Cardiac muscle cell (in vitro differentiated cells and primary cell): ENCODE measurements around the gene FABP7. TPM values are rescaled to one million over a fixed set of nuclear protein-coding genes. Genes with fewer than 3 reads are reported as not detected.

Source experiments
- DNase-seq, 2 donors: peaks; one replicate each; pipeline versions ENCODE4 v3.0.0 to v3.0.0-alpha.2; 2010 to 2017; ENCODE audit warnings: low read depth in 1 of 2, low spot score in 1 of 2
- H3K27ac ChIP-seq: fragments of 200-600 bp; sonication (generic); 2 replicates; pipeline ENCODE4 v1.5.1; 2016
- H3K27me3 ChIP-seq: fragments of 200-600 bp; sonication (generic); 2 replicates; pipeline ENCODE4 v1.6.0; 2016; ENCODE audit warnings: control low read depth
- H3K36me3 ChIP-seq: fragments of 200-600 bp; sonication (generic); 2 replicates; pipeline ENCODE4 v1.5.1; 2016; ENCODE audit warnings: control low read depth
- H3K4me1 ChIP-seq: fragments of 200-600 bp; sonication (generic); 2 replicates; pipeline ENCODE4 v1.8.1; 2017; ENCODE audit warnings: low read depth, mild to moderate bottlenecking, mixed run types
- H3K4me3 ChIP-seq: fragments of 200-600 bp; sonication (generic); 2 replicates; pipeline ENCODE4 v1.5.1; 2016; ENCODE audit warnings: mild to moderate bottlenecking
- H3K9me3 ChIP-seq: fragments of 200-600 bp; sonication (generic); 2 replicates; pipeline ENCODE4 v1.5.1; 2017; ENCODE audit warnings: low read depth, mild to moderate bottlenecking, control low read depth
- polyA plus RNA-seq: library from polyadenylated mRNA; unstranded; fragments of >200 nt; fragmentation: Nextera tagmentation; extraction: Ambion mirVana; gene quantifications from 2 replicates; pipeline ENCODE4 v1.2.1, GENCODE V29; 2016
- total RNA-seq: library from RNA; depleted of rRNA; stranded (reverse); fragments of >200 nt; gene quantifications from 2 replicates; pipeline ENCODE4 v1.2.3, GENCODE V29; 2016
- TF ChIP-seq, protein P1 (sequence below): IDR thresholded peaks from 2 replicates; pipeline ENCODE4 v1.5.1; 2012; ENCODE audit warnings: low read depth, mild to moderate bottlenecking, low read length

Gene FABP7
- total and polyA plus RNA-seq, 2 experiments from 2014 or later = 2.2 to 6.4 TPM

DNA sequence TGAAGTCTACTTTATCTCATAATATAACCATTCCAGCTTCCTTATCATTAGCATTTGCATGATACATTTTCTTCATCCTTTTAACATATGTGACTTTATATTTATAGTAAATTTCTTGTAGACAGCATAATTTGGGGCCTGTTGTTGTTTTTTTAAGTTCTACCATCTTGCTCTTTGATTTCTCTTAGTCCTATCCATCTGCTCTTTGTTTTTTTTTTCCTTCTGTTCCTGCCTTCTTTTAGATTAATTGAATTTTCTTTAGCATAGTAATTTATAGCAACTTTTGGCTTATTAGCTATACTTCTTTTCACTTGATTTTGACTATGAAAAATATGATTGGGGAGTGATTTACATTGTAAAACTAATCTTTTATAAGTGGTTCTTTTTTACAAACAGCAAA lies 19.2 kb upstream of the FABP7 start:
- peaks cover 7% of the 10 kb centered on the region for H3K4me1 ChIP-seq
- no peaks in the 10 kb centered on the region for H3K27me3 ChIP-seq
- H3K36me3 ChIP-seq = no peaks in the 10 kb centered on the region
- H3K9me3 ChIP-seq = no peaks in the 10 kb centered on the region
- DNase-seq = no peak
- H3K4me3 ChIP-seq = no peak overlapping the region
- no peak overlapping the region for H3K27ac ChIP-seq
- TF ChIP-seq, protein P1, sequence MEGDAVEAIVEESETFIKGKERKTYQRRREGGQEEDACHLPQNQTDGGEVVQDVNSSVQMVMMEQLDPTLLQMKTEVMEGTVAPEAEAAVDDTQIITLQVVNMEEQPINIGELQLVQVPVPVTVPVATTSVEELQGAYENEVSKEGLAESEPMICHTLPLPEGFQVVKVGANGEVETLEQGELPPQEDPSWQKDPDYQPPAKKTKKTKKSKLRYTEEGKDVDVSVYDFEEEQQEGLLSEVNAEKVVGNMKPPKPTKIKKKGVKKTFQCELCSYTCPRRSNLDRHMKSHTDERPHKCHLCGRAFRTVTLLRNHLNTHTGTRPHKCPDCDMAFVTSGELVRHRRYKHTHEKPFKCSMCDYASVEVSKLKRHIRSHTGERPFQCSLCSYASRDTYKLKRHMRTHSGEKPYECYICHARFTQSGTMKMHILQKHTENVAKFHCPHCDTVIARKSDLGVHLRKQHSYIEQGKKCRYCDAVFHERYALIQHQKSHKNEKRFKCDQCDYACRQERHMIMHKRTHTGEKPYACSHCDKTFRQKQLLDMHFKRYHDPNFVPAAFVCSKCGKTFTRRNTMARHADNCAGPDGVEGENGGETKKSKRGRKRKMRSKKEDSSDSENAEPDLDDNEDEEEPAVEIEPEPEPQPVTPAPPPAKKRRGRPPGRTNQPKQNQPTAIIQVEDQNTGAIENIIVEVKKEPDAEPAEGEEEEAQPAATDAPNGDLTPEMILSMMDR = no peak

DNA sequence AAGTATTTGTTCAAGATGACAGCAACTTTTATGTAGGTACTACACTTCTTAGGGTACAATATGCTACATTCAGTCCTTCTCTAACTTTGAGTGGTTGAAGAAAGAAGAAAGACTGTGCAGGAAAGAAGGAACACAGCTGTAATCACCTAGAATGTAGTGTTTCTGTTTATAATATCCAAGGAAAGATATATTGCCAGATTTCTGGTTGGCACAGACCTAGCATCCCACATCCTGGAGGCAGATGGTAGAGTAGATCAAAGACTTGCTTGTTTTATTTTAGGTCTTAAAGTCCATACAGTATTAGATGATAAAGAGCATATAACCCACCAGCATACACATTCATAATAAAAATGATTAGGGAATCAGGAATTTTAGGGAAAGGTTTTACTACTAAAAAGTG lies 13.3 kb upstream of the FABP7 start:
- DNase-seq = no peak
- H3K27ac ChIP-seq = no peak overlapping the region
- H3K27me3 ChIP-seq = peaks cover 13% of the 10 kb centered on the region
- TF ChIP-seq, protein P1 = no peak
- no peaks in the 10 kb centered on the region for H3K9me3 ChIP-seq
- no peaks in the 10 kb centered on the region for H3K36me3 ChIP-seq
- H3K4me3 ChIP-seq = no peak overlapping the region
- H3K4me1 ChIP-seq = peaks cover 6% of the 10 kb centered on the region

DNA sequence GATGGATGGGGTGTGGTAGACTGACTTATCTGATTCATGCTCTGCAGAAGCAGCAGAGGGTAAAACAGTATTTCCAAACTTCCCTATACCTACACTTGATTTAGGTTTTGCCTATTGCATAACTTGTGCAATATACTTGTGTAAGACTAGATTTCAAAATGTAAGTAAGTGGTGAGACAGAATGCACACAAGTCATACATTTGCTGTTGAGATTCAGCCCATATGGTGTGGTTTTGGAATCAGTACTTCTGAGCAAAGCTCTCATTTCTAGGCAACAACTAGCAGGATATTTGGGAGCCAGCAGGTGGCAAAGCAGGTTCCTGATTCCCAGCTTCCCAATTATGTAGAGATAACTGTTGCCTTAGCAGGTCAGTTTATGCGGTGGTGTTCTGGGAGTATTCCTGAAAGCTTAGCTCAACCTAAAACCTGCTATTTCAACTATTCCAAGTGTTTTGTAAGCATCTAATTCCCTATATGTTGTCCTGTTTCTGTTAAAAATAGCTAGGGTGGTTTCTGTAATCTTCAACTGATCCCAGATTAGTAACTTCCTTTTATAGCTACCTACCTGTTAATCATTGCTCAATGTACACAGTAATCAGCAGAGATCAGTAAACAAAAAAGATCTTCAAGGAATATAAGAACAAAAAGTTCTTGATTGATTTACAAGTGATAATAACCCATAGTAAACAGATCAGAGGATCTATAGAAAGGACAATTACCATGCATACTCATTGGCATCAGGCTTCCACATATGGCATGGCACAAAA lies 8.5 kb upstream of the FABP7 start:
- no peak overlapping the region for H3K27ac ChIP-seq
- TF ChIP-seq, protein P1 = no peak
- H3K36me3 ChIP-seq = no peaks in the 10 kb centered on the region
- DNase-seq = peak in 1 of 2 donors; percentile 15
- peaks cover 6% of the 10 kb centered on the region for H3K4me1 ChIP-seq
- peaks cover 13% of the 10 kb centered on the region for H3K27me3 ChIP-seq
- H3K9me3 ChIP-seq = no peaks in the 10 kb centered on the region
- no peak overlapping the region for H3K4me3 ChIP-seq

DNA sequence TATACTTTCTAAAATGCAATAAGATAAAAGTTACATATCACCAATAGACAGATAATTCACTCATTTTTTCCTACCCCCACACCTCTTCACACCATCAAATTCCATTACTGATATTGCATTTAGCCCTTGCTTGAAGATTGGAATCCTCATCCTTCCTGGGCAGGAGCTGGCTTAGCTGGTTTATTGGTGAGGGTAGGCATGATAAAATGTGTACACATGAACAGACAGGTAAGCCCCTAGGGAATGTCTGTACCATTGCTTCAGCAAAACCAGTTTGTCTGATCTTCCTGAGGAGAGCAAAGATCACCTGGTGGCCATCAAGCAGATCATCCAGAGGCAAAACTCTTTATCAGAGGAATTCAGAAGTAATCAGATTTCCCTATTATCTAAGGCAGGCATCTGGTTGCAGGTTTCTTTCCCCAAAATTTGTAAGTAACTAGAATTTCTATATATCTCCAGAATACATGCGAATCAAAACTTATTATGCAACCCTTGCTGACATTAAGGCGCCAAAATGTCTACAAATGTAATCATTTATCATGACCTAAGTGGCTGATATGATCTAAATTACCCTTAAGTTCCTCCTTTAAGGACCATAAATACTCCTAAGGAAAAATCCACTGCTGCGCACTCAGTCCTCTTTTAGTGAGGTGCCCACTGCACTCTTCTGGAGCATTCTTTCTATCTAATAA lies 6.6 kb upstream of the FABP7 start:
- Histone ChIP-seq H3K9me3 (no peaks in the 10 kb centered on the region), H3K27me3 (peaks cover 14% of the 10 kb centered on the region), H3K36me3 (no peaks in the 10 kb centered on the region), H3K4me1 (peaks cover 6% of the 10 kb centered on the region), H3K27ac (no peak overlapping the region), H3K4me3 (no peak overlapping the region)
- TF ChIP-seq, protein P1 = no peak
- no peak for DNase-seq

DNA sequence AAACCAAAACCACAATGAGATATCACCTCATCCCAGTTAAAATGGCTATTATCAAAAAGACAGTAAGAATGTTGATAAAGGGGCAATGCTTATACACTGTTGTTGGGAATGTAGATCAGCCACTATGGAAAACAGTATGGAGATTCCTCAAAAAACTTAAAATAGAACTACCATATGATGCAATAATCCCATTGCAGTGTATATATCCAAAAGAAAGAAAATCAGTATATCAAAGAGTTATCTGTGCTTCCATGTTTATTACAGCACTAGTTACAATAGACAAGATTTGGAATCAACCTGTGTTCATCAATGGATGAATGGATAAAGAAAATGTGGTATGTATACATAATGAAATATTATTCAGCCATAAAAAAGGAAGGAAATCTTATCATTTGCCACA lies 3.5 kb upstream of the FABP7 start:
- Histone ChIP-seq H3K4me1 (peaks cover 16% of the 10 kb centered on the region), H3K4me3 (no peak overlapping the region), H3K9me3 (no peaks in the 10 kb centered on the region), H3K27ac (no peak overlapping the region), H3K27me3 (peaks cover 11% of the 10 kb centered on the region), H3K36me3 (no peaks in the 10 kb centered on the region)
- TF ChIP-seq, protein P1 = no peak
- DNase-seq = no peak
